GM12864 (cell line): ENCODE measurements around the gene RIC1.
"Not testable (repeated sequence)": the region's sequence is repeated elsewhere in the genome, so short reads cannot be mapped to it uniquely, and the experiment has no call there.

ENCODE experiments used
- DNase-seq: peaks from one replicate; pipeline ENCODE4 v3.0.0-alpha.2; 2011; ENCODE audit warnings: low read depth
- H3K4me3 ChIP-seq: 2 replicates; pipeline ENCODE4 v1.5.1; 2011; ENCODE audit warnings: mild to moderate bottlenecking, low read depth, low read length, control low read depth
- CTCF ChIP-seq: IDR thresholded peaks from 2 replicates; pipeline ENCODE4 v1.5.1; 2011; ENCODE audit warnings: low read depth, mild to moderate bottlenecking, moderate library complexity, low read length, control low read depth, inconsistent platforms; ENCODE audit errors: missing control alignments

RIC1 gene

DNA sequence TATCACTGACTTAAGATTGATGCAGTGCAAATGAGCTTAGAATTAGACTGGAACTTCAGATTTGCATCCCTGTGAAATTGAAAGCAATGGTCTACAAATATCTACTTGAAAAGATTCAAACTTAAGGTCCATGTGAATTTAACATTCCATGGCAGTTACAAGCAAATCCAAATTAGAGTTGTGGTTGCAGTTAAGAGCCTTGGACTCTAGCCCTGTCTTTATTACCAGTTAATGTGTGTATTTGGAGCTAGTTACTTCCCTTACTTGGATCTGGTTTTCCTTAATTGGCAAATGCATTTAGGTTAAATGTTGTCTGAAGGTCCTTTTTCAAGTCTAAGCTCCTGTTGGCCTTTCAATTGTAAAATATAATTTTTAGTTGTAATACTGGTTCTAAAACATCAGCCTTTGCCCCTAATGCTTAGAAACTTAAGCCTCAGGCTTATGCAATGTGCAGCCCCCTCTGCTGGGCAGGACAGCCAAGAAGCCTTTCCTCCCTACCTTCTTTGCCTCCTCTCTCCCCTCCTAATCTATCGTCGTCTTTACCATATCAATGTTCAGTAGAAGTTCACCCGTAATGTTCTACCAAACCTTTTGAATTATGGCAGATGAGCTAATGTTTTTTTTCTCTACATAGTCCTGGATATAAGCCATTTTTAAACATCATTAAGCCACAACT is 144.6 kb downstream of the RIC1 start:
- TF ChIP-seq CTCF, result no peak
- H3K4me3 ChIP-seq, result no peak overlapping the region
- DNase-seq, result no peak

DNA sequence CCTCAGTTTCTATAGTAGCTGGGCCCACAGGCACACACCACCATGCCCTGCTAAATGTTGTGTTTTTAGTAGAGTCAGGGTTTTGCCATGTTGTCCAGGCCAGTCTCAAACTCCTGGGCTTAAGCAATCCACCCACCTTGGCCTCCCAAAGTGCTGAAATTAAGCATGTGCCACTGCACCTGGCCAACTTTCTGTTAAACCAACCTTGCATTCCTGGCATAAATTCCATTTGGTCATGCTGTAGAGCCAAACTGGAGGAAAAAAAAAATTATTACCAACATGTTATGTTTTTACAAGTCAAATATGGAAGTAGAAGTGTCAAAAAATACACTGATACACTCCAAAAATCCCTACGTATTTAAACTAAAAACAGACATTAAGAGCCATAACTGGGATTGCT is 149.9 kb downstream of the RIC1 start:
- no peak for TF ChIP-seq CTCF
- no peak overlapping the region for H3K4me3 ChIP-seq
- DNase-seq, result no peak

- DNase-seq, H3K4me3 ChIP-seq: not testable (repeated sequence)
These were observed 150.9 kb downstream of the RIC1 start for GRCh38 chr9:5779705-5780218.

- DNase-seq, H3K4me3 ChIP-seq: not testable (repeated sequence)
These were observed 154.5 kb downstream of the RIC1 start for GRCh38 chr9:5783420-5783819.

- DNase-seq, result no peak
These were observed 155.1 kb downstream of the RIC1 start for GRCh38 chr9:5783982-5784381.

GRCh38 chr9:5784526-5785315 is 155.8 kb downstream of the RIC1 start:
- TF ChIP-seq CTCF, result no peak
- no peak for DNase-seq
- no peak overlapping the region for H3K4me3 ChIP-seq

More at GRCh38 chr9:5783982-5784381, 155.1 kb downstream of the RIC1 start:
- no peak overlapping the region for H3K4me3 ChIP-seq
- no peak for TF ChIP-seq CTCF

DNA sequence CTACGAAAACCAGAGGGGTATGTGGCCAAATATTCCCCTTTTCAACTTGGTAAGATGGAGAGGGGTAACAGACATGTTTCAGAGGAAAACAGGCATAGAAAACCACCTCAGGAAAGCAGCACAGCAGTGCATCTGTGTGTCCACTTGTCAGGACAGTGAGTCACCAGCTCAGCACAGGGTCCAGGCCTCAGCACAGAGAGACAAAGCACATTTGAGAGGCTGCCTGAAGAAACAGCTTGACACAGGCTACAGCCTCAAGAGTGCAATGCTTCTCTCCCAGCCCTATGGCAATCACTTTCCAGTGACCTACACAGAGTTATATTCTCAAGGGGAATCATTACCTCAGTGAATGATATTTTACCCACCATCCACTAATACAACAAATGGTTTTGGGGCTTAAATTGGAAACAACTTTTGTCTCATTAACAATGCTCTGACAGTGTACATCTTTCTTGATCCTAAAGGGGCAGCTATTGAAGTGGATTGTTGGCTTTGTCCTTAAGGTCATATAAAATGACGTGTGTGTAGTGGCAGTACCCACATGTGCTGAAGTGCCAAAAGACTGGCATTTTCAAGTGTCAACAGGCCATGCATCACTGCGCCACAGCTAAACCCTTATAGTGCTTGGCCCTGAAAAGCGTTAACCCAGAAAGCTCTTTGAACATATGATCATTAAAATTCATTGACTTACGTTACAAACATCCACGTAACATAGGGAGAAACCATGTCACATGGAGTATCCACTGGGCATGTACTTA is 157.6 kb downstream of the RIC1 start:
- DNase-seq, result no peak
- H3K4me3 ChIP-seq, result no peak overlapping the region
- TF ChIP-seq CTCF, result no peak
